Mammary epithelial cell (primary cell): ENCODE results near the gene CLRN1.

ENCODE experiments used
- EZH2 ChIP-seq: IDR thresholded peaks from 2 replicates; pipeline ENCODE4 v1.6.1; 2012; ENCODE audit warnings: low read length, inconsistent platforms, borderline replicate concordance
- TF ChIP-seq, protein P1 (sequence below), 2 donors: IDR thresholded peaks in 1 of 2; conservative IDR thresholded peaks in 1 of 2; 2 replicates each; pipeline ENCODE4 v1.5.1; 2011 to 2012; ENCODE audit warnings: inconsistent platforms in 2 of 2, low read length in 2 of 2, mild to moderate bottlenecking in 2 of 2, control low read depth in 1 of 2, low read depth in 1 of 2; ENCODE audit not compliant: insufficient read depth in 1 of 2; ENCODE audit errors: extremely low read depth in 1 of 2

- TF ChIP-seq, protein P1, sequence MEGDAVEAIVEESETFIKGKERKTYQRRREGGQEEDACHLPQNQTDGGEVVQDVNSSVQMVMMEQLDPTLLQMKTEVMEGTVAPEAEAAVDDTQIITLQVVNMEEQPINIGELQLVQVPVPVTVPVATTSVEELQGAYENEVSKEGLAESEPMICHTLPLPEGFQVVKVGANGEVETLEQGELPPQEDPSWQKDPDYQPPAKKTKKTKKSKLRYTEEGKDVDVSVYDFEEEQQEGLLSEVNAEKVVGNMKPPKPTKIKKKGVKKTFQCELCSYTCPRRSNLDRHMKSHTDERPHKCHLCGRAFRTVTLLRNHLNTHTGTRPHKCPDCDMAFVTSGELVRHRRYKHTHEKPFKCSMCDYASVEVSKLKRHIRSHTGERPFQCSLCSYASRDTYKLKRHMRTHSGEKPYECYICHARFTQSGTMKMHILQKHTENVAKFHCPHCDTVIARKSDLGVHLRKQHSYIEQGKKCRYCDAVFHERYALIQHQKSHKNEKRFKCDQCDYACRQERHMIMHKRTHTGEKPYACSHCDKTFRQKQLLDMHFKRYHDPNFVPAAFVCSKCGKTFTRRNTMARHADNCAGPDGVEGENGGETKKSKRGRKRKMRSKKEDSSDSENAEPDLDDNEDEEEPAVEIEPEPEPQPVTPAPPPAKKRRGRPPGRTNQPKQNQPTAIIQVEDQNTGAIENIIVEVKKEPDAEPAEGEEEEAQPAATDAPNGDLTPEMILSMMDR (conservative IDR thresholded peaks at IDR 0.05 in 1 of 2, IDR thresholded peaks at IDR 0.05 in 1 of 2; ENCODE audit: extremely low read depth in 1 of 2, insufficient read depth in 1 of 2, low read depth in 1 of 2, low read length in 2 of 2): no peak
- no peak for TF ChIP-seq EZH2
These were observed 16.7 kb upstream of the CLRN1 start for GRCh38 chr3:150989208-150989607.
